Measurements from ENCODE around the gene MMP14. TPM values are rescaled to one million over a fixed set of nuclear protein-coding genes. Genes with fewer than 3 reads are reported as not detected.

The MMP14 gene
- total and polyA plus RNA-seq, 2 of the 13 experiments (the other 11 are each of a cell fraction or from before 2014, with no cell fraction given): 5.2 to 9.8 TPM

GRCh38 chr14:22796087-22796707, 40.2 kb upstream of the MMP14 start (continued):
- TF ChIP-seq EP300 (IDR thresholded peaks at IDR 0.05; ENCODE audit: low read depth in 2 of 2, low read length in 2 of 2) (peak in 1 of 2 experiments; percentile 32; a peak in 1 of 4 replicates), EP300 (CRISPR knock-in tag; IDR thresholded peaks at IDR 0.05; ENCODE audit: borderline replicate concordance) (no peak), ZFAT (CRISPR knock-in tag; conservative IDR thresholded peaks at IDR 0.05) (no peak), E2F5 (CRISPR knock-in tag; conservative IDR thresholded peaks at IDR 0.05) (no peak), ZZZ3 (CRISPR knock-in tag; IDR thresholded peaks at IDR 0.05; ENCODE audit: borderline replicate concordance) (no peak), DNMT1 (CRISPR knock-in tag; IDR thresholded peaks at IDR 0.05) (0 out of 2 replicates have a peak, but pooled peaks have one; percentile 28), ZBTB1 (CRISPR knock-in tag; IDR thresholded peaks at IDR 0.05; ENCODE audit: borderline replicate concordance) (no peak), DPF2 (CRISPR knock-in tag; IDR thresholded peaks at IDR 0.05; ENCODE audit: borderline replicate concordance, low read depth) (peak; percentile 23; the same call in 1 of the 2 replicates), ZFP36 (IDR thresholded peaks at IDR 0.05; ENCODE audit: borderline replicate concordance, low read depth, low read length, partially characterized antibody) (no peak), ZNF326 (CRISPR knock-in tag; IDR thresholded peaks at IDR 0.05; ENCODE audit: borderline replicate concordance) (no peak), ZFYVE20 (CRISPR knock-in tag; IDR thresholded peaks at IDR 0.05; ENCODE audit: borderline replicate concordance, low read depth) (no peak), ZNF652 (CRISPR knock-in tag; IDR thresholded peaks at IDR 0.05; ENCODE audit: borderline replicate concordance, low read depth) (no peak), ZBTB44 (CRISPR knock-in tag; IDR thresholded peaks at IDR 0.05) (peak; percentile 74; the same call in 1 of the 2 replicates), ZNF746 (CRISPR knock-in tag; IDR thresholded peaks at IDR 0.05) (no peak), RERE (CRISPR knock-in tag; IDR thresholded peaks at IDR 0.05; ENCODE audit: low read depth) (no peak), ZNF460 (CRISPR knock-in tag; IDR thresholded peaks at IDR 0.05; ENCODE audit: borderline replicate concordance) (no peak), ZNF547 (CRISPR knock-in tag; IDR thresholded peaks at IDR 0.05) (peak; percentile 75; the same call in 1 of the 2 replicates), MTERF4 (CRISPR knock-in tag; IDR thresholded peaks at IDR 0.05) (peak; percentile 57; the same call in 1 of the 2 replicates), ZBTB34 (CRISPR knock-in tag; IDR thresholded peaks at IDR 0.05) (no peak)
